A172 (cell line): ENCODE measurements around the gene BEND7. TPM values are rescaled to one million over a fixed set of nuclear protein-coding genes. Genes with fewer than 3 reads are reported as not detected.
"Not testable (repeated sequence)": the region's sequence is repeated elsewhere in the genome, so short reads cannot be mapped to it uniquely, and the experiment has no call there.

Experiments used
- DNase-seq: peaks from one replicate; pipeline ENCODE4 v3.0.0-alpha.2; 2015; ENCODE audit warnings: low spot score
- total RNA-seq: library from RNA; depleted of rRNA; stranded (reverse); fragments of >200 nt; shearing (Covaris generic); gene quantifications from 2 replicates; pipeline ENCODE4 v1.2.3, GENCODE V29; 2014

Gene BEND7
- total RNA-seq, 1 experiment from 2014 or later: 44.2 TPM

GRCh38 chr10:13483073-13483472, 45.7 kb downstream of the BEND7 start:
- no peak for DNase-seq

- DNase-seq: no peak
Measured at GRCh38 chr10:13481690-13482089, 47.1 kb downstream of the BEND7 start.

DNA sequence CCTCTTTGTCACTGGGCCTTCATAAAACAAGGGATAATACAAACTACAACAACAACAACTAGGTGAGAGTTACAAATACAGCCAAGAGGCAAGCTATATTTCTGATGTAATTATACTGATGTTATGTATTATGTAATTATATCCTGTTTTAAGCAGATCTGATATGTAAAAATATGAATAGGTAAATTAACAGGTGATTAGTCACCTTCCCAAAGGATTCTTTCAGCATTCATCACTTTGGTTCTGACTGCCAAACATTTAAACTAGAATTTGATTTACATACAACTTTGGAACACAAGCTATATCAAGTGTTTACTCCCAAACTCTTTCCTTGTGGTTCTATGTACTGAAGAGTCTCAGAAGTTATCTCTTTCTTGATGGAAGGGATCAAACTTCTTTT, 53.7 kb downstream of the BEND7 start:
- DNase-seq: no peak

DNA sequence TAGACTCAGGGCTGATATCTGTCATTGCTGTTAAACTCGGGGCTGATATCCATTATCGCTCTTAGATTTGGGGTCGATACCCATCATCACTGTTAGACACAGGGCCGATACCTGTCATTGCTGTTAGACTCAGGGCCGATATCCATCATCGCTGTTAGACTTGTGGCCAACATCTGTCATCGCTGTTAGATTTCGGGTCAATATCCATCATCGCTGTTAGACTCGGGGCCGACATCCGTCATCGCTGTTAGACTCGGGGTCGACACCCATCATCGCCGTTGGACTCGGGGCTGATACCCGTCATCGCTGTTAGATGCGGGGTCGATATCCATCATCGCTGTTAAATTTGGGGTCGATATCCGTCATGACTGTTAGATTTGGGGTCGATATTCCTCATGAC, 54.8 kb downstream of the BEND7 start:
- no peak for DNase-seq

DNA sequence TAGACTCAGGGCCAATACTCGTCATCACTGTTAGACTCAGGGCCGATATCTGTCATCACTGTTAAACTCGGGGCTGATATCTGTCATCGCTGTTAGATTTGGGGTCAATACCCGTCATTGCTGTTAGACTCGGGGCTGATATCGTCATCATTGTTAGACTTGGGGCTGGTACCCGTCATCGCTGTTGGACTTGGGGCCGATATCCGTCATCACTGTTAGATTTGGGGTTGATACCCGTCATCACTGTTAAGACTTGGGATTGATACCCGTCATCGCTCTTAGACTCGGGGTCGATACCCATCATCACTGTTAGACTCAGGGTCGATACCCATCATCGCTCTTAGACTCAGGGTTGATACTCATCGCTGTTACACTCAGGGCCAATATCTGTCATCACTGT, 56.5 kb downstream of the BEND7 start:
- DNase-seq: no peak

DNA sequence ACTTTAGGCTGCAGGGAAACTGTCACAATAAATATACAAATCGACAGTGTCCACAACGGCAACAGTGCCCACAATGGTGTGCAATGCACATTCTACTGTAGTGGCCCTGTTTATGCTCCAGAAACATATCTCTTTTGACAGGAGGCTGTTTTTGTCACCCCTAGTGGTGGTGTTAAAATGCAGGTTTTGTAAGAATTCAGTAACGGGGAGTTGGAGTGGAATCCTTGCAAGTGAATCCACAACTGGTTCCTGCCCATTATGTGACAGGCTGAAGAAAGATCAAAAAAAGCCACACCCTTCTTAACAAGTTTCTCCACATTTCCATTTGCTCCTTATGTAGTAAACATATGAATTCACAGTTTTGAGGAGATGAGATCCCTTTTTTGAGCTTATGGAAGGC, 58.5 kb downstream of the BEND7 start:
- no peak for DNase-seq

DNA sequence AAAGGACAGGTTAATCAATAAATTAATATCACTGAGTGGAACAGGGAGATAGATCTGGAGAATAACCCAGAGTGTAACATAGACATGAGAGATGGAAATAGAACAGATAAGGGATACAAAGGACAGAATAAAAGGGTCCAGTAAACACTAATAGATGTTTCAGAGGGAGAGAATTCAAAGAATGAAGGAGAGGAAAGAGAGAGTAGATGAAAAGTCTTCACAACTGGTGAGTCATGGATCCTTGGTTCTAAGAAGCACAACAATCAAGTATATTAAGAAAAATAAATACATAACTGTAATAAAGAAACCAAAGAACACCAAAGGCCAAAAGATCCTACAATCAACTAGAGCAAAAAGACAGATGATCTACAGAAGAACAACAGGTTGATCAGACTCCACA, 66.3 kb downstream of the BEND7 start:
- no peak for DNase-seq

DNA sequence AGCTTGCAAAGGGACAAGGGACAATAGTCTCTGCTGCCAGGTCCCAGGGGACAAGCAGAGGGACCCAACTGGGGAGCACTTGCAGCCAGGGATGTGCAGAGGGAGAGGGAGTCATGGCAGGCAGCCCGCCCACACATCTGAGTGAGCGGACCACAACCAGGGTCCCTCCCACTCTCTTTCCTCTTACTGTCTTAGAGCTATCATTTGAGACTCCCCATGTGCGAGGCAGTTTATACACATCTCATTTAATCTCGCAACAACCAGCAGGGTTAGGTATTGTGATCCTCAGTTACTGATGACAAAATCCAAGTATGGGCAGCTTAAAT, 70.2 kb downstream of the BEND7 start:
- no peak for DNase-seq

- DNase-seq: no peak
Measured at GRCh38 chr10:13457958-13458686, 70.7 kb downstream of the BEND7 start.

DNA sequence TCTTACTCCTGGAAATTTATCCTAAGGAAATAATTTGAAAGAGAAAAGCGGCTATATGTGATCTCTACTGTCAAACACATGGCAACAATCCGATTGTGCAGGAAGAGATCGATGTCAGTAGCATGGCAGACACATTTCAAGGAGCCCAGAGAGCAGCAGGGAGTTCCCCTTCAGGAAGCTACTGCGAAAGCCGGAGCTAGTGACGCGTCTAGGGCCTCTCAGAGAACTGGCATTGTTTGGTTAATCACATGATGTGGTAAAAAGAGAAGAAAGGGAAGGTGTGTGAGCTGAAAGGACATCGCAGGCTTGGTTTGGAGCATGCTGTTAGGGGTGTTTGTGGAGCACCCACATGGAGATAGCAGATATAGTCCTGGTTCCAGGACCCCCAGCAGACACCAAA, 74.9 kb downstream of the BEND7 start:
- DNase-seq: no peak

DNA sequence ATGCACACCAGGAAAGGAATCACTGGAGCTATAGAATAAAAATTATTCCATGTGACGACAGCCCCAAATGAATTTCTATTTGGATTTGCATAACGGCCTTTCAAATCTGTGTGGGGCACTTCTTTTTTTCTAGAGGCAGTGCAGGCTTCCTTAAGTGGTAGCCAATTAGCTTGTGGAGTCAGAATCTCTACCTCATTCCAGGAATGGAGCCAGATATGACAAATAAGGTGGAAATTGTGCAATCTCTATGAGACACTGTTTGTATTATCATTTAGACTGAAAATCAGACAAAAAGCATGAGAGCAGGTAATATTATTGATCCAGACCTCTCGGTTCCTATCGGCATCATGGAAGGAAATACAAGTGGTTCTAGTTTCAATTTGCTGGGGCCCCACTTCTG, 78.7 kb downstream of the BEND7 start:
- DNase-seq: peak; percentile 66

- no peak for DNase-seq
Measured at GRCh38 chr10:13449296-13449695, 79.5 kb downstream of the BEND7 start.

DNA sequence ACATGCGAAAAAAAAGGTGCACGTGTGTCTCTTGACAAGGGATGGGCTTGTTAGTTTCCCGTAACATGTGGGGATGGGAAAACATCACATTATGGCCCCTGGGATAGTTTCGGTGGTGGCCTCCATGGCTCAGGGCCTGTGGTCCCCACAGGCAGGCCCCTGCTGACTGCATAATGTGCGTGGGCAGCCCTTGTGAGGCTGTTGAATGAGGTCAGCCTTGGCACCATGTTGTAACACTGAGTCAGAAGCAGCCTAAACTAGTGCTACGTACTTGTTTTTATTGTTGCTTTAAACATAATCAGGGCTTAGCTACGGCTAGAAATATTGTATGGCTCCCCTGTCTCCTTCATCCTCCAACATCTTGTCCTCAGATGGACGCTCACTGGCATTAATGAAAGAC, 80.6 kb downstream of the BEND7 start:
- DNase-seq: no peak

GRCh38 chr10:13445656-13446400, 83.0 kb downstream of the BEND7 start:
- no peak for DNase-seq

- DNase-seq: peak; percentile 23
Measured at GRCh38 chr10:13441476-13441875, 87.3 kb downstream of the BEND7 start.

- peak; percentile 39 for DNase-seq
Measured at GRCh38 chr10:13440185-13441061, 88.4 kb downstream of the BEND7 start.

GRCh38 chr10:13439313-13440184, 89.3 kb downstream of the BEND7 start:
- DNase-seq: no peak

DNA sequence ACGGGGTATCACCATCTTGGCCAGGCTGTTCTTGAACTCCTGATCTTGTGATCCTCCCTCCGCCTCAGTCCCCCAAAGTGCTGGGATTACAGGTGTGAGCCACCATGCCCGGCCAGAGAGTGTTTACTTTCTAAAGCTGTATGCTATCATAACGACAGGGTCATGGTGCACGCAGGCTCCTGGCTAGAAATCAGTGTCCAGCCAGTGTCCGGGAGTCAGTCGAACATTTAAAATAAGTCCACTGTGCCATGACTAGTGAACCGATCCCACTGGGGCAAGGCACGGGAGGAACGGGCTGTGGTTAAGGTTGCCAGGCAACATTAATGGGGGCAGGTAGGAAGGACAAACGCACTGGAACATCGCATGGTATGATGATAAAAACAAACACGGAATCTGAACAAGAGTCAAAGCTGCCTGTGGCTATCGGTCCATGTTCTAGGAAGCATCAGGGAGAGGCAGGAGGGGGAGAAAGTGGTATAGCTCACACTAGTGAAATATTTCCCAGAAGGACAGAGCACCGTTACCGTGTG, 91.7 kb downstream of the BEND7 start:
- no peak for DNase-seq

- DNase-seq: not testable (repeated sequence)
Measured at GRCh38 chr10:13427943-13428342, 100.9 kb downstream of the BEND7 start.

DNA sequence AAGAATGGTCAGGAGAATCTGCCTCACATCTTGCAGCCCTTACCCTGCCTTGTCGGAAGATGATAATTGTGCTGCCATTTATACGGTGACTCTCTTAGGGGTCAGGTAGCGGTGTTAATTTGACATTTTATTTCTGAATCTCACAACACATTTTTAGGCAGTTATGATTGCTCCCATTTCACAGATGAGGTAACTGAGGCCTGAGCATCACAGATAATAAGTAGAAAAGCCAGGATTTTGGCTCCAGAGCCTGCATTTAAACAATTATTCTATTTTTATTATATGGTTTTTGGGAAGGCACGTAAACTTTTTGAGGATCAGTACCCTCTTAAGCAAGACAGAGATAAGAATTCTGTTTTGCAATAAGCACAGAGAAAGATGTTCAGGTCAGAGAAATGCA, 103.4 kb downstream of the BEND7 start:
- no peak for DNase-seq

DNA sequence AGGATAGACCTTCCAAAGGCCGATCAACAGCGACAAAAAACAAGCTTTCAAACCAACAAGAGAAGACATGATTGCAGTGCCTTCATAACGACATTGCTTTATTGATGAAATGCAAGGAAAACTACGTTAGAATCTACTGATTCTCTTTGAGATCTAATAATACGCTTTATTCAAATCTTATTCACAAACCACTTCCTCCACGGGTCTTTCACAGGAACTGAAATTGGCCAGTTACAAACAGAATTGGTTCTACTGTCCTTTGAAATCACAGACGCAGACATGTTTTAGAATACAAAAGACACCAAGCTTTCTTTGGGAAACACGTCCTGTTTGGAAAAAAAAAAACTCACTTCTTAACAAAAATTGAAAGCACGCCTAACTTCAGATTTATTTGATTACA, 106.0 kb downstream of the BEND7 start:
- no peak for DNase-seq
